ENCODE measurements around the gene UPK3A. TPM values are rescaled to one million over a fixed set of nuclear protein-coding genes. Genes with fewer than 3 reads are reported as not detected.
A peak's percentile ranks its signal among the peaks of the same experiment; 100 is the strongest.

UPK3A gene
- total and polyA plus RNA-seq, 2 of the 13 experiments (the other 11 are each of a cell fraction or from before 2014, with no cell fraction given) = 10.5 to 13.8 TPM

DNA sequence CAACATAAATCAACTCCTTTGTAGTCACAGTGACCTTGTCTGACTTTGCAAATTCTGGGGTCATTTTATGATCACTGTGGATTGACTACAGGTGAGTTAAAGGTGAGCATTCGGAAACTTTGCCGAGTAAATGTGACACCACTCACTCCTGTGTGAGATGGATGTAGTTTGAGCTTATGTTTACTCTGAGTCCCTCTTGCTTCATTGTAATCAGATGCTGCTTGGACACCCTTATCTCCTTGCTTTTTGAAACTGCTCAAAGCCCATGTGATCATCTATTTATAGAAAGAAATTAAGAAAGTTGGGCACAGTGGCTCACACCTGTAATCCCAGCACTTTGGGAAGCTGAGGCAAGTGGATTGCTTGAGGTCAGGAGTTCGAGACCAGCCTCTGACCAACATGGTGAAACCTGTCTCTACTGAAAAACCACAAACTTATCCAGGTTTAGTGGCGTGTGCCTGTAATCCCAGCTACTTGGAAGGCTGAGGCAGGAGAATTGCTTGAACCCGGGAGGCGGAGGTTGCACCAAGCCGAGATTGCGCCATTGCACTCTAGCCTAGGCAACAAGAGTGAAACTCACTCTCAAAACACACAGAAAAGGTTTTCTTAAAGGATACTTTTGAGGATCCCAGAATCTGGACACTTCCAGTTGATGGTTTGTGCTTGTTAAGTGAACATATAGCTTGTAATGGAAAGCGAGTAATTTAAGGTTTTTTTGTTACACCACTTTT is 32.2 kb downstream of the UPK3A start (continued):
- TF ChIP-seq ZMYM2 (CRISPR knock-in tag; IDR thresholded peaks at IDR 0.05) = no peak
- TF ChIP-seq ZNF235 (CRISPR knock-in tag; IDR thresholded peaks at IDR 0.05; ENCODE audit: borderline replicate concordance) = no peak
- no peak for TF ChIP-seq ZNF230 (CRISPR knock-in tag; IDR thresholded peaks at IDR 0.05)
- no peak for TF ChIP-seq CENPX (CRISPR knock-in tag; IDR thresholded peaks at IDR 0.05)
- TF ChIP-seq SOX6 (IDR thresholded peaks at IDR 0.05) = no peak
- TF ChIP-seq SOX6 (CRISPR knock-in tag; IDR thresholded peaks at IDR 0.05) = 0 out of 2 replicates have a peak, but pooled peaks have one; percentile 19
- no peak for TF ChIP-seq ATM (IDR thresholded peaks at IDR 0.05; ENCODE audit: borderline replicate concordance)
- no peak for TF ChIP-seq TCF7 (IDR thresholded peaks at IDR 0.05; ENCODE audit: low read depth)
- TF ChIP-seq, protein P1, sequence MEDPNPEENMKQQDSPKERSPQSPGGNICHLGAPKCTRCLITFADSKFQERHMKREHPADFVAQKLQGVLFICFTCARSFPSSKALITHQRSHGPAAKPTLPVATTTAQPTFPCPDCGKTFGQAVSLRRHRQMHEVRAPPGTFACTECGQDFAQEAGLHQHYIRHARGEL (CRISPR knock-in tag; IDR thresholded peaks at IDR 0.05) = no peak
- TF ChIP-seq FOXA1 (IDR thresholded peaks at IDR 0.05) = no peak
- peak; percentile 33; the same call in 1 of the 2 replicates for TF ChIP-seq FOXA1 (CRISPR knock-in tag; IDR thresholded peaks at IDR 0.05)
- no peak for TF ChIP-seq ZNF382 (CRISPR knock-in tag; IDR thresholded peaks at IDR 0.05; ENCODE audit: borderline replicate concordance)
- TF ChIP-seq FOSL1 (CRISPR knock-in tag; IDR thresholded peaks at IDR 0.05; ENCODE audit: borderline replicate concordance) = no peak
- TF ChIP-seq, protein P2, sequence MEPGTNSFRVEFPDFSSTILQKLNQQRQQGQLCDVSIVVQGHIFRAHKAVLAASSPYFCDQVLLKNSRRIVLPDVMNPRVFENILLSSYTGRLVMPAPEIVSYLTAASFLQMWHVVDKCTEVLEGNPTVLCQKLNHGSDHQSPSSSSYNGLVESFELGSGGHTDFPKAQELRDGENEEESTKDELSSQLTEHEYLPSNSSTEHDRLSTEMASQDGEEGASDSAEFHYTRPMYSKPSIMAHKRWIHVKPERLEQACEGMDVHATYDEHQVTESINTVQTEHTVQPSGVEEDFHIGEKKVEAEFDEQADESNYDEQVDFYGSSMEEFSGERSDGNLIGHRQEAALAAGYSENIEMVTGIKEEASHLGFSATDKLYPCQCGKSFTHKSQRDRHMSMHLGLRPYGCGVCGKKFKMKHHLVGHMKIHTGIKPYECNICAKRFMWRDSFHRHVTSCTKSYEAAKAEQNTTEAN (CRISPR knock-in tag; conservative IDR thresholded peaks at IDR 0.05) = no peak
- TF ChIP-seq MYC (CRISPR knock-in tag; IDR thresholded peaks at IDR 0.05; ENCODE audit: borderline replicate concordance) = no peak
